Hypothalamus (tissue), 51 donors: ENCODE measurements around the gene DNAAF5.
"Not testable (repeated sequence)": the region's sequence is repeated elsewhere in the genome, so short reads cannot be mapped to it uniquely, and the experiment has no call there.

ENCODE experiments used
- DNase-seq, 51 donors: peaks; one replicate each; lab custom pipeline; 2025; lab: John Stamatoyannopoulos, UW

Gene DNAAF5

DNA sequence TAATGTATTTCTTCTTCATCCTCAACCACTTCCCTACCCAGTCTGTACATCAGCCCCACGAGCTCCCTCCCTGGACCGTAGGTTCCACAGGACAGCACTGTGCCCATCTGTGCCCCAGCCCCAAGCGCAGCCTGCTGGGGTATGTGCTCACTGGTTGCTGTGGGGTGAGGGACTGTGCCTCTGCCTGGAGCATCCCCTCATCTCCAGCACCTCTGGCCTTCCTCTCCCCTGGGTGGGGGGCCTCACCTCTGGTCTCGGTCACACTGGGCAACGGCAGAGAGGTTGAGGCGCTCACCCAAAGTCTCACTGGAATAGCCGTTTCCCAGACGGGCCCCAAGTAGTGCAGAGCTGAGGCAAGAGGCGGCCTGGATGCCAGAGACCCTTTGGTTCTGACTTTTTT is 2.1 kb downstream of the DNAAF5 start:
- no peak for DNase-seq

DNA sequence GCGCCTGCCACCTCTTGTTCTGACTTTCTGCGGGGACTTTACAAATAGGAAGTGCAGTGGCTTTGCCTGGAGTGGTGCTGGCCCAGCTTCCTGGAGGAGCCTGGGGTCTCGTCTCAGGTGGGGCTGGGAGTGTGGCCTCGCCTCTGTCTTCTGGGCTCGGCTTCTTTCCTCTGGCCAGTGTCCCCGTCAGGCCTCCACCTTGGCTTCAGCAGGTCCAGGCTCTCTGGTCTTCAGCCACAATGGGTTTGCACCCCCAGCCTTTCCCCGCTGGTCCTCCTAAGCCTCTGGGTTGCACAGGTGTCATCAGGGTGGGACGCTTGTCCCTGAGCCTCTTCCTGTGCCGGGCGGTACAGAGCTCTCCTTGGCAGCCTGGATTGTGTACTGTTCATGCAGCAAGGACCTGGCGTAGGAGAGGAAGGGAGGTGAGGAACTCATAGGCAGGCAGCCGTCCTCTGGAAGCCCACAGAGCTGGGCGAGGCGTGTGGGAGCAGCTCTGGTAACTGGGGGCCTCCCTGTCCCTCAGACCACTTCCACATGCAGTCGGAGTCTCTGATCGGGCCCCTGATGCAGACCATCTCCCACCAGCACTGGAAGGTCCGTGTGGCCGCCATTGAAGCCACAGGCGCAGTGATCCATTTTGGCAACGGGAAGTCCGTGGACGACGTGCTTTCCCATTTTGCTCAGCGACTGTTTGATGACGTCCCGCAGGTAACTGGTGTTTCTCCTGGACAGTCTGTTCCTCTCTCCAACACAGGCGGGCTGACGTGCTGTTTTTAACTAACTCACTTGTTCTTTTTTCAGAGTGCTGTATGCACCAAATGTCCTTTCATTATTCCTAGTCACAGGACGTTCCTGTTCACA is 2.9 kb downstream of the DNAAF5 start:
- DNase-seq: no peak

DNA sequence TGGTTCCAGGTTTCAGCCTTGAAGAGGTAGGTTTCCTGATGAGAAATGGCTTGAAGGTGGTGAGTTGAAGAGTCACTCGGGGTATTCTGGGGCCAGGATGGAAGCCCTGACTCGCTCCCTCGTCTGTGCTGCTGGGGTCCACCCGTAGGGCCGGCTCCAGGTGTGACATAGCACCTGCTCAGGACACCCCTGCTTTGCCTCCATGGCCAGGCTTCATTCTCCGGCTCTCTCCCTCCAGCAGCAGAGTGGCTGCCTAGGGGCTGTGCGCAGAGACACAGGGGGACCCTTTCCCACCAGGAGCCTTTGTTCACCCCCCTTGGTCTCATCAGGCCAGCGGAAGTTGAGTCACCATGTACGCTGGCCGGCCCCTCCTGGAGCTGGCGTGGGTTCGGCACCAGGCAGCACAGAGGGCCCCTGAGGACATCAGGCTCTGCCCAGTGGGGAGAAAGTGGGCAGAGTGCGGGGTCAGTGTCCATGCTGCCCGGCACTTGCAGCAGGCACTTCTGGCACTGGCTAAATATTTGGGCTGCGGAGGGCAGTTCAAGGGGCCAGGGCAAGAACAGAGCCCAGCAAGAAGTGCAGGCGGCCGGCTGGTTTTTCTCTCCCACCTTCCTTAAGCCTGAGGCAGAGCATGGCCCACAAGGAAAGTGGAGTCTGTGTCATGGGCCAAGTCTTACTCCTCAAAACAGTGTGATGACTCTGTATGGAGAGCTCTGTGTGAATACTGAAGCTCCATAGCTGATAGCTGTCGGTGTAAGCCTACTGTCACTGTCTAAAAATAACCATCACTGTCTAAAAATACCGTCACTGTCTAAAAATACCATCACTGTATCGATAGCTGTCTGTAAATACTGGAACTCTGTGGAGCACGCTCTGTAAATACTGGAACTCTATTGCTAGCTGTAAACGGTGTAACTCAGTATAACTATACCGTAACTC is 4.3 kb downstream of the DNAAF5 start:
- no peak for DNase-seq

DNA sequence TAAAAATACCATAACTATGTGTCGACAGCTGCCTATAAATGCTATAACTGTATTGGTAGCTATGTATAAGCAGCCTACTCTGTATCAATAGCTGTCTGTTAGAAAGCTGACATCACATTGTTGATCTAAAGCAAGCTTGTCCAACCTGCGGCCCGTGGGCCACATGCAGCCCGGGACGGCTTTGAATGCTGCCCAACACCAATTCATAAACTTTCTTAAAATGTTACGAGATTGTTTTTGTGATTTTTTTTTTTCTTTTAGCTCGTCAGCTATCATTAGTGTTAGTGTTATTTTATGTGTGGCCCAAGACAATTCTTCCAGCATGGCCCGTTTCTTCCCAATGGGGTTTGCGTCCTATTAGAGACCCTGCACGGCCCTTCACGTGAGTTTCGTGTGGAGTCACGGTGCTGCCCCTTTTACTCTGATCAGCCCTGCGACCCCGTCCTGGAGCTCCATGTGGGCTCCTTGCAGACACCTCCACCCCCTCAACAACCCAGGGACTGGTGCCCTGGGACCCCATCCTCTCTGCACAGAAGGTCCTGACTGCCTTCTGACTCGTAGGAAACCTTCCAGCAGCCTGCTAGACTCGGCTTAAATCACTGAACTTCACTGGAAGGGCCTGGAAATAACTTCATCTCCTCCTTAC is 5.1 kb downstream of the DNAAF5 start:
- DNase-seq: no peak

DNA sequence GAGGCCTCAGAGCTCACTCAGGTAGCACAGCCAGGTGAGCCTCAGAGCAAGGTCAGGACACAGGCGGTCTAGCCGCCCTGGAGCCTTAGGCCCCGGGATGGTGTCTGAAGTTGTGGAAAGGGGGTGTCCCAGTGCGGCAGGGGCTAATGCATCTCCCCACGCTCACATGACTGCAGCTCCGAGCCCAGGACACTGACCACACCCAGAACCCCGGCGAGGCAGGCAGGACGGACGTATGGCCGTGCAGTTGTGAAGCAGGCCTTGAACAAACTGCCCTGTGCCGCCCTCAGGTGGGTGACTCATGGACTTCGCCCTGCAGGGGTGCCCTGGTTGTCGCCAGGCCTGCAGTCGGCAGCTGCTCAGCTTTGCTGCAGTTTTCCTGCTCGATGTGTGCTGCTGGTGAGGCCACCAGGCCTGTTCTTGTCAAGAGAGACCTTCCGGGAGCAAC is 5.6 kb downstream of the DNAAF5 start:
- DNase-seq: peak in 1 of 51 donors; percentile 7

DNA sequence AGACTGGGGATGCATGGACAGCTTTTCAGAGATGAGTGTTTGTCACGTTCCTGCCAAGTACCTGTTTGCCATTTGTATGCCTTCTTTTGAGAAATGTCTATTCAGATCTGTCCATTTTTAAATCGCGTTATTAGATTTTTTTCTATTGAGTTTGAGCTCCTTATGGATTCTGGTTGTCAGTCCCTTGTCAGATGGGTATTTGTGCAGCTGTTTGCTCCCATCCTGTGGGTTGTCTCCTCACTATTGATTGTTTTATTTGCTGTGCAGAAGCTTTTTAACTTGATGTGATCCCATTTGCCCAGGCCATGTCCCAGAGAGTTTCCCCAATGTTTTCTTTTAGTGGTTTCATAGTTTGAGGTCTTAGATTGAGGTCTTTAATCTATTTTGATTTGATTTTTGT is 6.1 kb downstream of the DNAAF5 start:
- DNase-seq: no peak

DNA sequence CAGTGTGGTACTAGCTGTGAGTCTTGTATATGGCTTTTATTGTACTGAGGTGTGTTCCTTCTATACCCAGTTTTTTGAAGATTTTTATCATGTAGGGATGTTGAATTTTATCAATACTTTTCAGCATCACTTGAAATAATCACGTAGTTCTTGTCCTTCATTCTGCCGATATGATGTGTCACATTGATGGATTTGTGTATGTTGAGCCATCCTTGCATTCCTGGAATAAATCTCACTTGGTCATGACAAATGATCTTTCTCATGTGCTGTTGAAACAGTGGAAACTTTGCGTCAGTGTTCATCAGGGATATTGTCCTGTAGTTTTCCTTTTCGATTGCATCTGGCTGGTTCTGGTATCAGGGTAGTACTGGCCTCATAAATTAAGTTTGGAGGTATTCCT is 7.7 kb downstream of the DNAAF5 start:
- no peak for DNase-seq

DNA sequence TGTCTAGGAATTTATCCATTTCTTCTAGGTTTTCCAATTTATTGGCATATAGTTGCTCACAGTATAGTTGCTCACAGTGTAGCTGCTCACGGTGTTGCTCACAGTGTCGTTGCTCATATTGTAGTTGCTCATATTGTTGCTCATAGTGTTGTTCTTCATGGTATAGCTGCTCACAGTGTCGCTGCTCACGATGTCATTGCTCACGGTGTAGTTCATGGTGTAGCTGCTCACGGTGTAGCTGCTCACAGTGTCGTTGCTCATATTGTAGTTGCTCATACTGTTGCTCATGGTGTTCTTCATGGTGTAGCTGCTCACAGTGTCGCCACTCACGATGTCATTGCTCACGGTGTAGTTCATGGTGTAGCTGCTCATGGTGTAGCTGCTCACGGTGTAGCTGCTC is 8.3 kb downstream of the DNAAF5 start:
- no peak for DNase-seq

DNA sequence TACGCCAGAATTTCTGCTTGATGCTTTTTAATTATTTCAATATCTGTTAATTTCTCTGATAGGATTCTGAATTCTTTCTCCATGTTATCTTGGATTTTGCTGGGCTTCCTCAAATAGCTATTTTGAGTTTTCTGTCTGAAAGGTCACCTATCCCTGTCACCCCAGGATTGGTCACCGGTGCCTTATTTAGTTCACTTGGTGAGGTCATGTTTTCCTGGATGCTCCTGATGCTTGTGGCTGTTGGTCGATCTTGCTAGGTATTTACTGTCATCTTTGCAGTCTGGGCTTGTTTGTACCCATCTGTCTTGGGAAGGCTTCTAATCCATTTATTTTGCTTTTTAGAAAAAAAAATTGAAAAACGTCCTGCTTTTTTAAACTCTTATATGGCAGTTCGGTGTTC is 11.7 kb downstream of the DNAAF5 start:
- DNase-seq: no peak

DNA sequence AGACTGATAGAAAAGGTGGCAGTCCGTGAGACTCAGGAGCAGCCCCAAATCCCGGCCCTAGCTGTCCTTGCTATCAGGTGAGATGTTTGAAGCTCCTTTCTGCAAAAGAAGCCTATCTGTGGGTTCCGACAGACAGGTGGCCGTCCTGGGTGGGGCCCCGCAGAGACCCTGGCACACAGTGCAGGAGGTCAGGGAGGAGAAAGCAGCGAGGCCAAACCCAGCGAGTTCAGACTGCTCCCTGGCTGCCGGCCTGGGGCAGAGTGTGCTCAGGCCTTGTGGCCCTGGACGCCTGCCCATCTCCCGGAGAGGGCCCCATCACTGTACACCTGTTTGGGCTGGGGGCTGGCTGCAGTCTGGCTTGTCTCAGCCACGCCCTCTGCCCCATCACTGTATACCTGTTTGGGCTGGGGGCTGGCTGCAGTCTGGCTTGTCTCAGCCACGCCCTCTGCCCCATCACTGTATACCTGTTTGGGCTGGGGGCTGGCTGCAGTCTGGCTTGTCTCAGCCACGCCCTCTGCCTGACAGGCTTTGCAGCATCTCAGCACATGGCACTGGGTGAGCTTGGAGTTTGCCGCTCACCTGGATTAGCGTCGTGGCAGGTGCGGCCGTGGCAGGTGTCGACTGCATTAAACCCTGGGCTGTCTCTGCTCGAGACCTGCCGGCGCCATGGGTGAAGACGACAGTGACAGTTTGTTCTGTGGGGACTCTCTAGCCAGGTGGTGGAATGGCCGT is 12.4 kb downstream of the DNAAF5 start:
- DNase-seq: no peak

DNA sequence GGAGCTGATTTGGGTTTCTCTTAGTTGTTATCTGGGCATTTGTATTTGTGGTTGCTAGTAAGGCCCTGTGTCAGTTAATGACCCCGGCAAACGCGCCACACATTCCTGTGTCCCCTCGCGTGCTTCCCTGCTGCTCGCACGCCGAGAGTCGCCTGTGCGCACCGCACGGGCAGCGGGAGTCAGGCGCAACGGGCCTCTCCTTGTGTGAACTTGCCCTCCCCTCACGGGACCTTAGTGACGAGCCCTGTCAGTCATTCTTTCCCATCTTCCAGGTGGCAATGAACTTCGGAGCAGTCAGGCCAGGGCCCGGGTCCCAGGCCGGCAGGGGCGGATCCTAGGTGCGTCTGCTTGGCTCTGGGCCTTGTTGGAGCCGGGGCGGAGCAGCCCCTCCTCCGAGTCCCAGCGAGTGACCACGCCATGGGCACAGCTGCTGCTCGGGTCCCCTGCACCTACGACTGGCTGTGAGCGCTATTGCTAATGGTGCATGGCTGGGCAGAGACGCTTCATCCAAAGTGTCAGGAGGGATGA is 13.0 kb downstream of the DNAAF5 start:
- no peak for DNase-seq

DNA sequence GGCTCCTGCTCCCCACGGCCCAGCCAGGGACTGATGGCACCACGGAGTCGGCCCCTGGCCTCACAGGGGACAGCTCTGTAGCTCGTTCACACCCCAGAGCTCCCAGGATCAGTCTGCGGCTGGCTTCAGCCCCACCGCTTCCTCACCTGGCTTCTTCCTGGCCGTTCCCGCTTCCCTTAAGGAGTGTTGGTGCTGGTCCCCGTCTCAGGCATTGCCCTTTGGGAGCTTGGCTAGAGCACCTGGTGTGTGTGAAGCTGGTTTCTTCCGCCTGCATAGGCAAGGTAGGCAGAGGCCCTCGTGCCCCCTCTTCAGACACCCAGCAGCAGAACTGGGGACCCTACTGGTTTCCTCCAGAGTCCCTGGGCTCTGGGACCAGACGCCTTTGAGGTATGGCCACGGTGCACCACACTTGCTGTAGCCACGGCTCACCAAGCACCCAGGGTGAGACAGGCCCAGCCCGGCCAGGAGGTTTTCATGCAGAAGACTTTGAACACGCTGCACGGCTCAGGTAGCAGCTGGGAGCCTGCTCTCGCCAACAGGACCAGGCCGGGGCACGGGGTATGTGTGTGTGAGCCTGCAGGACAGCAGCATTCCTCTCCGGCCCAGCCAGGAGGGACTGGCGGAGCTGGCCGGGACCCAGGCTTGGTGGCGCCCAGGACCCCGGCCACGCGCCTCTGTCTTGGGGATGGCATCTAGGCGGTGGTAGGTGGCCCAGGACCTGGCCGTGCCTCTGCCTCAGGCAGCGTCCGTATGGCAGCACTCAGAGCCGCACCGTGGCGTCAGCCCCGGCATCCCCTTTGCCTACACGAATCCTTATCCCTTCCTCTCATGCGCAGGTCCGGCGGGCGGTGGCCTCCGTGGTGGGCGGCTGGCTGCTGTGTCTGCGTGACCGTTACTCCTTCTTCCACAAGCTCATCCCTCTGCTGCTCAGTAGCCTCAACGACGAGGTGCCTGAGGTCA is 13.8 kb downstream of the DNAAF5 start:
- DNase-seq: no peak

DNA sequence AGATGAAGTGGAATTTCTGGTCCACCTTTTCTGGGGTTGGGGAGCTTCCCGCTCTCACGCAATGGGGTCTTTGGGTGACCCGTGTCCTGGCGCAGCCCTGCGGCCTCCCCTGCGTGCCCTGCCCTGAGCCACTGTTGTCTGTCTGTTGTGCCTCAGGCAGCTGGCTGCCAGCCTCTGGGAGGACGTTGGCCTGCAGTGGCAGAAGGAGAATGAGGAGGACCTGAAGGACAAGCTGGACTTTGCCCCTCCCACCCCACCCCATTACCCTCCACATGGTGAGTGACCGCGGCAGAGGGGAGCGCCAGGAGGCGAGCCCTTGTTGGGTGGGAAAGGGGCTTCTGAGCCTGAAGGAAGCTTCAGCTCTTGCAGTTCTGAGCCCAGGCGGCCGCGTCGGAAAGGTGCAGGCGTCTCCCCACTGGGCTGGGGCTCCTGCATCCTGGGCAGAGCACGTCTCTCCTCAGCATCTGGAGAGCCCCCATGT is 14.7 kb downstream of the DNAAF5 start:
- DNase-seq: no peak

DNA sequence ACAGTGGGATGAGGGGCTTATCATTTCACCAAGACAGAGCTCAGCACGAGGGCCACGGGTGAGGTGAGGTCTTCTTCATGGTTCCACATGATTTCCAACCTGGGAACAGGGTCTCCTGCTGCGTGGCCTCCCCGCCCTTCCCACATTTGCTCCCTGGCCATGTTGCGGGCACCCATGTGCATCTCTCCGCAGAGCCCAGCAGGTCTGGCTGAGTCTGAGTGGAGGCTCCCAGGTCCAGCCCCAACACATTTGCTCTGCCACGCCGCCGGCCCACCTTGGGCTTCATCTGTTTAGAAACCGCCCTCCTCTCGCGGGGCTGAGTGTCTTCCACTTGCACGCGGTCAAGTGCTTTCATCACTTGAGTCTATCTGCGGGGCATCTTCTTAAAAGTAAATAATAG is 15.4 kb downstream of the DNAAF5 start:
- no peak for DNase-seq

DNA sequence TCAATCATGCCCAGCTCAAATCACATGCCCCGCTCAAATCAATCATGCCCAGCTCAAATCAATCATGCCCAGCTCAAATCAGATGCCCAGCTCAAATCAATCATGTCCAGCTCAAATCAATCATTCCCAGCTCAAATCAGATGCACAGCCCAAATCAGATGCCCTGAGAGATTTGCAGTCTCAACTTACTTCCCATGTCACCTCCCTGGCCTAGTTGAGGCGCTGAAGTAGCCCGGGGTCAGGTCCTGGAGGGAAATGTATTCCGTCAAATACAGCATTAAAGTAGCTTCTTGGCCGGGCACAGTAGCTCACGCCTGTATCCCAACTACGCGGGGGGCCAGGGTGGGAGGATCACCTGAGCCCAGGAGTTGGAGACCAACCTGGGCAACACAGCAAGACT is 16.3 kb downstream of the DNAAF5 start:
- no peak for DNase-seq

DNA sequence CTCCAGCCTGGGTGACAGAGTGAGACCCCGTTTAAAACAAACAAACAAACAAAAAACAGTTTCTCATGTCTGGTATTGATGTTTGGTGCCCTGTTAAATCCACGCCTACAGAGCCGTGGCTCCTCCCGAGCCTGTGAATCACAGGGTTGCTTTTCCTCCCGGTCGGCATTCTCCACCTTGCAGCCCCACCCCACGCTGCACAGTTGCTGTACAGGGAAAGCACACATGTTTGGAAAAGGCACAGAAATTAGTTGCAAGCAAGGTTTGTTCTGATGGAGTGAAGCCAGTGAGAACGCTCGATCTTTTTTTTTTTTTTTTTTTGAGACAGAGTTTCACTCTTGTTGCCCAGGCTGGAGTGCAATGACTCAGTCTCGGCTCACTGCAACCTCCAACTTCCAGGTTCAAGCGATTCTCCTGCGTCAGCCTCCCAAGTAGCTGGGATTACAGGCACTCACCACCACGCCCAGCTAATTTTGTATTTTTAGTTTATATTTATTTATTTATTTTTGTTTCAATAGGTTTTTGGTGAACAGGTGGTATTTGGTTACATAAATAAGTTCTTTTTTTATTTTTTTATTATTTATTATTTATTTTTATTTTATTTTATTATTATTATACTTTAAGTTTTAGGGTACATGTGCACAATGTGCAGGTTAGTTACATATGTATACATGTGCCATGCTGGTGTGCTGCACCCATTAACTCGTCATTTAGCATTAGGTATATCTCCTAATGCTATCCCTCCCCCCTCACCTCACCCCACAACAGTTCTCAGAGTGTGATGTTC is 17.0 kb downstream of the DNAAF5 start:
- DNase-seq: not testable (repeated sequence)

DNA sequence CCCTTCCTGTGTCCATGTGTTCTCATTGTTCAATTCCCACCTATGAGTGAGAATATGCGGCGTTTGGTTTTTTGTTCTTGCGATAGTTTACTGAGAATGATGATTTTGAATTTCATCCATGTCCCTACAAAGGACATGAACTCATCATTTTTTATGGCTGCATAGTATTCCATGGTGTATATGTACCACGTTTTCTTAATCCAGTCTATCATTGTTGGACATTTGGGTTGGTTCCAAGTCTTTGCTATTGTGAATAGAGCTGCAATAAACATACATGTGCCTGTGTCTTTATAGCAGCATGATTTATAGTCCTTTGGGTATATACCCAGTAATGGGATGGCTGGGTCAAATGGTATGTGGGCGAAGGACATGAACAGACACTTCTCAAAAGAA is 17.6 kb downstream of the DNAAF5 start:
- DNase-seq: not testable (repeated sequence)

DNA sequence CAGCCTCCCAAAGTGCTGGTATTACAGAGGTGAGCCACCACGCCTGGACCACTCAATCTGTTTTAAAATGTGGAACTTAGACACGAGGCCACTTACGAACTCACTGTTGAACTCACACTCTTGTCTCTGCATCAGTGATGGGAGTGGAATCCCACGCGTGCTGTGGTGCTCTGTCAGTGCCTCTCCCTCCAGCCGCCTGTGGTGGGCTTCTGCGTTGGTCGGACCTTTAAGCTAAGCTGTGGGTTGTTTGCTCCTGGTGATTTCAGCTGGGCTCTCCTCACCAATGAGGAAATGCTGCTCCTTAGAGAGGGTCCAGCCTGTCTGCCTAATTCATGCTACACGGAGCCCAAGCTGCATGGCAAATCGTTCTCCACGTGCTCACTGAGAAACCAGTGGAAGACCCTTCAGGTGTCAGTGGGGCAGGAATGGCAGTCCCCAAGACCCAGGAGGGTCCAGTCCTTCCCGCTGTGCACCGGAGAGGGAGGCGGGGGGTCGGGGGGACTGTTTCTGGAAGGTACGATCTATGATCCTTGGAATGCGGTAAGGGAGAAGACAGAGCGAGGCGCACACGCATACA is 18.4 kb downstream of the DNAAF5 start:
- no peak for DNase-seq
